Suppressor macrophage (primary cell): ENCODE measurements around the gene GOSR1.
"Not testable (repeated sequence)": the region's sequence is repeated elsewhere in the genome, so short reads cannot be mapped to it uniquely, and the experiment has no call there.

Experiments
- DNase-seq, 4 experiments: peaks; one replicate each; pipeline ENCODE4 v3.0.0-alpha.2; 2020 to 2022

Gene GOSR1

DNA sequence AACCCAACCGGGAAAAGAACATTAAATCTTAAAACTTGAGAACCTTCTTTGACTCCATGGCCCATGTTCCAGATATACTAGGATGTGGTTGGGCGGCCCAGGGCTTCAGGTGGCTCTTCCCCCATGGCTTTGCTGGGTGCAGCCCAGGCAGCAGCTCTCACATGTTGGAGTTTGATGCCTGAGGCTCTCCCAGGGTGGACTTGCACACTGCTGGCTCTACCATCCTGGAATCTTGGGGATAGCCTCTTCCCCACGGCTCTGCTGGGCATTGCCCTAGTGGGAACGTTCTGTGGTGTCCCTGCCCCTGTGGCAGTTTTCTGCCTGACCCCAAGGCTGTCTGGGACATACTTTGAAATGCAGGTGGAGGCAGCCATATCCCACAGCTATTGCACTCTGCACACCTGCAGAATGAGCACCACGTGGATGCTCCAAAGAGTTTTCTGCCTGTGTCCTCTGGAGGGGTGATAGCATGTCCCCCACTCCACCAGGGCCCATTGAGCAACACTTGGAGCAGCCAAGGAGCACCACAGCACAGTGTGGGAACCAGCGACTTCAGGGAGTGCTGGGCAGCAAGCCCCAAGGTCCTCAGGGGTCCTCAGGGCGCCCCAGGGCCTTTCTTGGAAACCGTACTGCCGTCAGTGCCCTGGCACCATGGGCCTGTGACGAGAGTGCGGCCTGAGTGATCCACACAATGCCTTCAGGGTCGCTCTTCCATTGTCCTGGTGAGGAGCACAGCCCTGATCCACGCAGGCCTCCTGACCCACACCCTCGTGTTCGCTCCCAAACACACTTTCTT is 70.8 kb downstream of the GOSR1 start:
- no peak for DNase-seq

DNA sequence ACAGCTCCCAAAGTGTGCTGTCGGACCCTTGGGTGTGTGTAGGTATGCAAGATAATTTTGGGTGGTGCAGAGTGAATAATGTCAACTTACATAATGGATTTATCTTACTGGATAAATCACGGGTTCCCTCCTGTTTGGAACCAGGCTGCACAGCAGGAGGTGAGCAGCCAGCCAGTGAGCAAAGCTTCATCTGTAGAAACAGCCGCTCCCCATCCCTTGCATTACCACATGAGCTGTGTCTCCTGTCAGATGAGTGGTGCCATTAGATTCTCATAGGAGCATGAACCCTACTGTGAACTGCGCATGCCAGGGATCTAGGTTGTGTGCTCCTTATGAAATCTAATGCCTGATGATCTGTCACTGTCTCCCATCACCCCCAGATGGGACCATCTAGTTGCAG is 72.0 kb downstream of the GOSR1 start:
- DNase-seq, result not testable (repeated sequence)

DNA sequence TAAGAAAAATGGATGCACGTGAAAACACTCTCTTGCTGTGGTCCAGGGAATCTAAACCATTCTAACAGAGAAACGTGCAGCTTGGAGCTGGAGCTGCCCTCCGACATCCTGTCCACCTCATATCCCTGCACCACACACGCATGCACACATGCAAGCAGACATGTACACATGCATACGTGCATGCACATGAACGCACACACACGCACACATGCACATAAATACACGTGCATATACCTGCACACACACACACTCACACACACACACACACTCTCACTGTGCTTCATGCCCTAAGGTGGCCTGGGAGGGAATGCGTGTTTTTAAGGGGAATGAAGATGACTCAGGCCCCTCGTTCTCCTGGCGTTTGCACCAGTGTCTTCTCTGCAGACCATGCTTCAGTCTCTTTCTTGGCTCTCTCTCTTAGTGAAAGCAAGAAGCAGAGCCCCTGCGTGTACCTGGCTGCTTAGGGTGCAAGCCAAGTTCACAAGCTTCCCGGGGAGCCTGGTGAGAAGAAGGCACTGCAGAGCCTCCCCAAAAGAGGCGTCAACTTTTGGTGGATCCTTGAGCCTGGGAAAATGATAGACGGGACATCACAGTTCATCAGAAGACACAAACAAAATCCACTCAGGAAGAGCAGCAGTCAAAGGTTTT is 72.8 kb downstream of the GOSR1 start:
- no peak for DNase-seq

DNA sequence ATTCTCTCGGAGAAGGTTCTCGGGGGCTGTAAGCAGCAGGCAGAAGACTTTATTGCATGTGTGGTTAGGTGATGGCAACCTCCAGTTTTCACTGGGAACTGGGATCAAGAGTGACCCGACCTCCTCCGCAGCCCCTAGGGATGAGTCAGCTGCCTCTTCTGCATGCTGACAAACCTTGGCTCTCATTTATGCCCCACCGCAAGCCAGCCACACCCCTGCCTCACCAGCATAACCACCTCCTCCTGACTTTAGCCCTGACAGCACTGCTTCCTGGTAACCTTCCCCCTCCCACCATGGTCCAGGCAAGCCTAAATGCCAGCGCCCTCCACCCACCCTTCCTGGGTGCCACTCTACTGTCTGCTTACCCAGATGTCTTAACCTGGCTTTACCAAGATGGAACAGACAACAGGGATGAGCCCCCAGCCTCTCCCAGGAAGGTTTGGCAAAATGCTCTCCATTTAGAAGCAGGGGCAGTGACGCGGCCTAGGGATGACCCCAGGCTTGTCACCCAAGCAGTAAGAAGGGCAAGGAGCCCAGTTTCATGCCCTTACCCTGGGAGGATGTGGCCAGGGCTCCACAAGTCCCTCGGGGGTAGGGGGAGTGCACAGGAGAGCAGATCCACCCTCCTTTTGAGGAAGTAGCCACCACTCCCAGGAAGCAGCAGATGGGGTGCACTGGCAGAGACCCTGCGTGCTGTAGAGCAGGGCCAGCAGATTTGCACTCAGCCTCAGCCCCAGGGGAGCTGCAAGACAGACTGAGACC is 73.5 kb downstream of the GOSR1 start:
- DNase-seq, result peak; percentile 20 to 62 (median 48)

DNA sequence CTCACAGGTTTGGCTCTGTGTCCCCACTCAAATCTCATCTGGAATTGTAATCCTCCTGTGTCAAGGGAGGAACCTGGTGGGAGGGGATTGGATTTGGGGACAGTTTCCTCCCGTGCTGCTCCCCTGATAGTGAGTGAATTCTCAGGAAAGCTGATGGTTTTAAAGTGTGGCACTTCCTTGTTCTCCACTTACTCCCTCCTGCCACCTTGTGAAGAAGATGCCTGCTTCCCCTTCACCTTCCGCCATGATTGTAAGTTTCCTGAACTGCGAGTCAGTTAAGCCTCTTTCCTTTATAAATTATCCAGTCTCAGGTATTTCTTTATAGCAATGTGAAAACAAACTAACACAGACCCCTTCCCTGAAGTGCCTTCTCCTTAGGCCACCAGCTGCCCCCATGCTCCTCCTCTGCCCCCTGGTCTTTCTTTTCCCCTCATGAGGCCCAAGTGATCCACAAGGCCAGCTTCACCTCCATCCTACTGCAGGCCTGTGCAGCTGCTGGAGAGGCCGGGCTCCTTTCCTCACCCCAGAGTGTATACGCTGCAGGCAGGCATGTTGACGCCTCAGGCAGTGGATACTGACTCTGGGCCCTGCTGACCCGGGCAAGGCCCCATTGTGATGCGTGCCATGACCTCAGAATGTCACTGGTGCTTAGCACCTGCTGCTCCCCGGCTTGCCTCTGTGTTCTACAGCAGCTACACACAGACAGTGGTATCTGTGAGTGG is 74.2 kb downstream of the GOSR1 start:
- DNase-seq, result not testable (repeated sequence)

DNA sequence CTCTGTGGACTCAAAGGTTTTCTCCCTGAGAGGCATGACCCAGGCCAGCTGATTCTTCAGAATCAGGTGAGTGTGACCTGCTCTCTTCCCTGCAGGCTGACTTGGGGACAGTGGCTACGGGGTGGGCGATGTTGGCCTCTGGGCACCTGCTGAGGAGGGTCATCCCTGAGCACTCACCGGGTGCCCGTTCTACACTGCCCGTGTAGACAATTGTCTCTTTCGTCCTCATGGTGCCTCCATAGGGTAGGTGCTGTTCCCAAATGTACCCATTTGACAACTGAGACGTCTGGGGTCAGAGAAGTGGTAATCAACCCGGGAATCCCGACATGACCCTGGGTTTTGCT is 74.8 kb downstream of the GOSR1 start:
- no peak for DNase-seq

DNA sequence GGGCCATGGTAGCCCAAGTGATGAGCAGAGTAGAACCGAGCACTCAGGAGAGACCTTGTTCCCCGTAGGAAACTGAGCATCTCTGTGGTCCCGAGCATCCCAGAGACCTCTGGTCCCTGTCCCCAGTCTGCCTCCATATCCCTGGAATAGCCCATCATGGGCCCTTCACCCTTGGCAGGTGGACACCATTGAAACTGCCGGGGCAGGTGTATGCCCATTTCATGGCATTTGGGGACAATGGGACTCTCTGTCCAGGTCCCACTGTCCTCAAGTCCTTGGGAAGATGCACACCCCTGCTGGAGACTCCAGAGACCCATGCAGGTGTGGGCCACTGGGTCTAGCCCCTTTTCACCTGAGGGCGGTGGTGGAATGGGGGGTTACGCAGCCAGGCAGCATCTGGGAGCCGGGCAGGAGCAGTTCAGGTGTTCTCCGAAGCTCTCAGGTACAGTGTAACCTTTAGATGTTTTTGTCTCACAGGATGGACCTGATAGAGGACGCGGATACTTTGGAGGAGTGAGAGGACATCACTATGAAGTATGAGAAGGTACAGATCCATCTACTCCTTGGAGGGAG is 75.9 kb downstream of the GOSR1 start:
- no peak for DNase-seq

DNA sequence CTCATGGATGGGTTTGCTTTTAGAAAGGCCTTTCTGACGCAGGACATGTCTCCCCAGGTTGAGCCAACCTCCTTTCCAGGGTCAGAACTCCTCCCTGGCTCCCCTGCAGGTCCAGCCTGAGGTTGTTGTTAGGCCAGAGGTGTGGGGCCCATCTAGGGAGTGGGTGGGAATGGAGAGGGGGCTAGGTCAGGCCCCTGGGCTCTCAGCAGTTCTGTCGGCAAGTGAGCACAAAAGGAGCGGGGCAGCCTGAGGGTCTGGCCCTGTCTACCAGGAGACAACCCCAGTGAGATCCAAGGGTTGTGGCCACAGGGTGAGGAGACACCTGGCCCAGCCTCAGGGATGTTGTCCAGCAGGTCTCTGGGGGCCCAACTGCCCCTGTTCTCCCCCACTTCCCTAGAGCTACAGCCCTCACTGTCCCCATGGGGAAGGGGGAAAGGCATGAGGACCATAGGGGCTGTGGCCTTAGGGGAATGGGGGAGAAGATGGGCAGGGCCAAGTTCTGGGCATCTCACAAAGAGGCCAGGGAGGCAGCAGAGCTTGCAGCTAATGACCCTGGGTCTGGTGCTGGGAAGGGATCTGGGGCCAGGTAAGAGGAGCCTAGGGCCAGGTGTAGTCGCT is 76.7 kb downstream of the GOSR1 start:
- DNase-seq, result not testable (repeated sequence)

DNA sequence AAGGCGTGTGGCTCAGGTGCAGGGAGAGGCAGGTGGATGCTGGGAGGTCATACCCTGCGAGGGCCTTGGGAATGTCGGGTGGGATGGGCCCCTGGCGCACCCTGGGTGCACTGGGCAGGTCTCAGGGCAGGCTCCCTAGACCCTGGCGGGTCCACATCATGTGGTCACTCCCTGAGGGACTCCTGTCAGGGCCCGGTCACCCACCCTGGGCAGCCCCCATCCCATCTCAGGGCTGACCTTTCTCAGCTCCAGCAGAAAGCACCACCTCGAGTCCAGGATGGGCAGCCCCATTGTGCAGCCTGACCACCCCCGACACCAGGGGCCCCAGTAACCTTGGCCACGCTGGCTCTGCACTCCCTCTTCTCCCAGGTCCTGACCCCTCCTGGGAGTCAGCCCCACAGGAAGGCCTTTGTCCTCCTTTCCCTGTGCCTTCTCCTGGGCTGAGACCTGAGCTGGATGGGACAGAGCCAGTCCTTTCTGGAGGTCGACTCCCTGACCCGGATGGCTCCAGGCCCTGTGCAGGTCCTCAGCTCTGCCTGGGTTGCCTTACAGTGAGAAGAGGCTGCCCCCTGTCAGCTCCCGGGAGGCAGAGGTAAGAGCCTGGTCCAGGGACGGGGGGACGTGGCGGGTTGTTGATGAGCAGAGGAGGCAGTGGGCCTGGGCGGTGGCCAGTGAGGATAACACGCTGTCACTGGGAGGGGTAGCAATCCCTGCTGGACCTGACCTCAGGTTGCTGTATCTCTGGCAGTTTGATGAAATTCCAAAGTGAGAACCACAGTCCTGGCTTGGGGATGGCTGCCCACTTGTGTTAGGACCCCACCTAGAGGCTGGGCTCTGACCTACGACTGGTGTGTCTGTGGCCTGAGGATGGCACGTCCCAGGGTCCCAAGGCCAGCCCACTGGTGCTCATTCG is 77.9 kb downstream of the GOSR1 start:
- peak in 1 of 4 experiments; percentile 9 for DNase-seq

DNA sequence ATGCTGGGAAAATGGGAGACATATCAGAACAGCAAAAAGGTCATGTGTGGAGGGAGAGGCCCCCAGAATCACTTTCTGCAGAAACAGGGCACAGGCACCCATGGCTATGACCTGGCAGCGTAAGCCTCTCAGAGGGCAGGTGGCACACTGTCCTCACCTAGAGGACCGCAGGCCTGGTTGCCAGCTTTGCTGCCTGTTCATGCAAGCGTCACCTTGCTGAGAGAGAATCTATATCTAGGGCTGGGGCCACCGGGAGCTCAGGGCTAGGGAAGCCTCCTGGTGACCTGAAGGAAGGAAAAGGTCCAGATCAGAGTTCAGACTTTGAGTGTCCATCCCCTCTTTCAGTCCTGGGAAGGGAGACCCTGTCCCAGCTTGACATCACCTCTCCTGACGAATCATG is 78.7 kb downstream of the GOSR1 start:
- no peak for DNase-seq

DNA sequence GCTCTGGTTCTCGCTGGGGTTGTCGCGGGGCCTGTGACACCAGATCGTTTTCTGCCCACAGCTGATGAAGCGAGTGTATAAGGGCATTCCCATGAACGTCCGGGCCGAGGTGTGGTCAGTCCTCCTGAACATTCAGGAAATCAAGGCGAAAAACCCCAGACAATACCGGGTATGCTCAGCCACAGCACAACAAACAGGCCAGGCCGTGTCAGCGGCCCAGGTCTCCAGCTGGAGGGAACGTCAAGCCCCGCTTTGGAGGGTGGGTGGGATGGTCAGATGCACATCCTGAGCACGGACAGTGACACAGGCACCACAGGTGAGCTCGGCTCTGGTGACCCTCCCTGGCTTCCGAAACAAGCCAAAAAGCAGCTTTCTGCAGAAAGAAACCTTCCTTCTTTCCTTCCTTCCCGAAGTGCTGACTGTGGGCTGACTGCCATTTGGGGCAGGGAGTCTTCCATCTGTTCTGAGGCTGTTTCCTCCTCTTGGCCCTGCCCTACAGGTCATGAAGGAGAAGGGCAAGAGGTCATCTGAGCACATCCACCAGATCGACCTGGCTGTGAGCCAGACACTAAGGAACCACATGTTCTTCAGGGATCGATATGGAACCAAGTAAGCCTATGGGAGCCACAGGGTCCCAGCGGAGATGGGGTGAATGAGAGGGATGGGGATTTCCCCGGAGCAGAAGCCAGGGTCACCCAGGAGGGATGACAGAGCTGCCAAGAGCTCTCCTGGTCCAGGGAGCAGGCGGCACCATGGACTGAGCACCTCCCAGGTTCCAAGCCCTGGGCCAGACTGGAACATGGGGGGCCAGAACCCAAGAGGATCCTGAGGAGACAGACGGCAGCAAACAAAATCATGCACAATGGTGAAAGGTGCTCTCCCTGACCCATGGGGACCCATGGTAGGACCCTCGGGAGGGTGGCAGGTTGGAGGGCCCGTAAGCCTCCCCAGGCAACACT is 79.4 kb downstream of the GOSR1 start:
- no peak for DNase-seq

DNA sequence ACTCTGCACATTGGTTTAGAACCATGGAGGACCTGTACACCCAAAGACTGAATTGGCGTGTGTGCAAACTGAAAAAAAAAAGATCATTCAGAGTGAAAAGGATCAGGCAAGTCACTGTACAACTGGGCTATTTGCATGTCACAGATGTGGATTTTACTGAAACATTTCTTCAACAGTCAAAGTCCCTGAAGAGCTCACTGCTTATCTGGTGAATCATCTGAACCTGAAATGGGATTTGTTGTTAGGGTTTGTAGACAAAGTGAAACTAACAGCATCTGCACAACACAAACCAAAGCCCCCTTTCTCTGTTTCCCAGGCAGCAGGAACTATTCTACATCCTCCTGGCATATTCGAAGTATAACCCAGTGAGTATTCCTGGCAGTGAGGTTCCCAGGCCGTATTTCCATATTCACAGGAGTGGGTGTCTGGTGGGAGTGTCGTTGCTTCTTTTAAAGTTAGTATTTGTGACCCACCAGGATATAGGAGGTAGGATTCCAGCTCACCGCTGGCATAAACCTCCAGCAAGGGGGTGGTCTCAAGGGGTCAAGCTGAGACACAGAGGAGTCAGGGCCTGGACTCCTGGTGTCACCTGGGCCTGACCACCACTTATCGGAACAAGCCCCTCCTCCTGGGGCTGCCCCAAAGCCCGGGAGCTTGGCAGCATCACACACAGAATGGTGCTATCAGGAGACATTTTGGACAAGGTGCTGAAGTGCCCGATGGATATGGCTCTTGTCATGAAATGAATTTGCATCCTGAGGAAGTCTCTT is 80.9 kb downstream of the GOSR1 start:
- no peak for DNase-seq

DNA sequence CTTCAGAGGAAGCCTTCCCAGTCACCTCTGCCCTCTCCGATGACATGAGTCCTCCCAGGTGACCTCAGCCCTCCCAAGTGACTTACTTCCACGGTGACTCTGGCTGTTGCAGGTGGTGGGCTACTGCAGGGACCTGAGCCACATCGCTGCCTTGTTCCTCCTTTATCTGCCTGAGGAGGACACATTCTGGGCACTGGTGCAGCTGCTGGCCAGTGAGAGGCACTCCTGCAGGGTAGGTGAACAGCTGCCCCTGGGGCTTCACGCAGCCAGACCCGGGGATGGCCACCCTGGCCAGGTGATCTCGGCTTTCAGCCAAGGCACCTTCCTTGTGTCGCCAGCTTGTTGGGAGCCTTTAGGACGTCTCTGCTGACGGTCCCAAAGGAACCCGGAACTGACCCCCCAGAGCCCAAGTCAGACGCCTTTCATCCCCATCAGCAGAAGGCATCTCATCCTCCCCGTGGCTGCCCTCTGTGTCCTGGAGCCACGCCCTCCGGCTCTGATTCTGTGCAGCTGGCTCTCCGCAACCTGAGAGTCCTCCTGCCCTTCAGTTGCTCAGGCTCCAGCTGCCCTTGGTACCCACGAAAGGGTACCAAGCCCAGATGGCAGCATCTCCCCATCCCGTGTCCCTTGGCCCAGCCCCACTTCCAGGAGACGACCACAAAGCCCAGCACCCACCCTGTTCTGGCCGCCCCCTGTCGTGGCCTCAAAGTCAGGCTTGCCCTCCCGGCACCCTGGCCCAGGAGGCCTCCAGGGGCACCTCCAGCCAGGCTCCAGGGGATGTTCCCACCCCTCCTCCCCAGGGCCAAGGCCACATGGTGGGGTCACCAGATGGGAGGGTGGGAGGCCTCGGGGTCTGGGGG is 81.7 kb downstream of the GOSR1 start:
- no peak for DNase-seq

DNA sequence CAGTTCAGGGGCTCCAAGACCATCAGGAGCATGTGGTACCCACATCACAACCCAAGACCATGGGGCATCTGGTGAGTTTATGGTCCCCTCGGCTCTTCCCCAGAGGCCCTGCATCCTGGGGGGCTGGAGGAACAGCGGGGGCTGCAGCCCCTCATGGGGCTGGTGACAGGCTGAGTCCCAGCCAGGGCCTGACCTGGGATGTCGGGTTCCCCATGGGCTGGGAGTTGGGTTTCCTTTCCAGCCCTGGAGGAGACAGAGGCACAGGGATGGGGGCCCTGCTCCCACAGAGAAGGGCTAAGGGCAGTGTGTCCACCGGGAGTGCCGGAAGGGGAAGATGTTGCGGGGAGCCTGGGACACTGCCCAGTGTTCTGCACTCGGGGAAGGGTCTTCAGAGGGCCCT is 82.4 kb downstream of the GOSR1 start:
- DNase-seq, result no peak

DNA sequence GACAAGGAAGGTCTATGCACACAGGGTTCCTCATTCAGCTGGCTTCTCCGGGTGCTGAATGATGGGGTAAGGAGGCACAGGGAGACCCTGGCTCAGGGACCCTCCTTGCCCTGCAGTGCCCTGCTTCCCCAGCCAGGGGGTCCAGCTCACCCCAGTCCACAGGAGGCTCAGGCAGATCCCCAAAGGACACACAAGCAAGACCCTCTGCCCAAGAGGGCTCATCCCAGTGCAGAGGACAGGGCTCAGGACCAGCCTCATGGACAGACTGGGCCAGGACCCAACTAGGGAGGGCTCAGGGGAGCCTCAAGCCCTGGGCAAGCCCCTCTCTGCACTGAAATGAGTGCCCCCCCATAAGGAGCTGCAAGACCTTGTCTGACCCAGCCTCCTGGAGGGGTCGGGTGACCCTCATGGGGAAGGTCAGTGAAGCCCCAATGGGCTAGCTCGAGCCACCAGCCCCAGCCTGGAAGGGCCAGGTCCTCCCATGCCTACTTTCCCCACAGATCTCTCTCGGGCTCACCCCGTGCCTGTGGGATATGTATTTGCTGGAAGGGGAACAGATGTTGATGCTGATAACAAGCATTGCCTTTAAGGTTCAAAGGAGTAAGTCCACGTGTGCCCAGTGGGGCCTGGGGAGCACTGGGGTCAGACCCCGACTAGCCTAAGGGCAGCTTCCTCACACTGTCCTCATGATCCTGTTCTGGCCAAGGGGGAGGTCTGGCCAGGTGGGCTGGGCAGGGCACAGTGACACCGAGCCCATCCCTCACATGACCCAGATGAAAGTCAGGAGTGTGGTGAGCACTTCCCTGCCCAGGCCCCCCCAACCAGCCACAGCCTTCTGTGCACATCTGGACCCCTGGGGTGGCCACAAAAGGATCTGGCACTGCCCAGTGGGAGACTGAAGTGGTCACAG is 83.2 kb downstream of the GOSR1 start:
- DNase-seq, result not testable (repeated sequence)

DNA sequence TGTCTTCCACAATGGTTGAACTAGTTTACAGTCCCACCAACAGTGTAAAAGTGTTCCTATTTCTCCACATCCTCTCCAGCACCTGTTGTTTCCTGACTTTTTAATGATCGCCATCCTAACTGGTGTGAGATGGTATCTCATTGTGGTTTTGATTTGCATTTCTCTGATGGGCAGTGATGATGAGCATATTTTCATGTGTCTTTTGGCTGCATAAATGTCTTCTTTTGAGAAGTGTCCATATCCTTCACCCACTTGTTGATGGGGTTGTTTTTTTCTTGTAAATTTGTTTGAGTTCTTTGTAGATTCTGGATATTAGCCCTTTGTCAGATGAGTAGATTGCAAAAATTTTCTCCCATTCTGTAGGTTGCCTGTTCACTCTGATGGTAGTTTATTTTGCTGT is 84.6 kb downstream of the GOSR1 start:
- DNase-seq, result not testable (repeated sequence)
